HG02759 (cell line): Measurements from ENCODE around the gene TNRC6C.
"Not testable (repeated sequence)": the region's sequence is repeated elsewhere in the genome, so short reads cannot be mapped to it uniquely, and the experiment has no call there.

Source experiments
- ATAC-seq: cut with Tn5 transposase; IDR thresholded peaks from one replicate; pipeline ENCODE4 v1.9.1; 2021; ENCODE audit warnings: mild to moderate bottlenecking, moderate library complexity; ENCODE audit not compliant: unreplicated experiment

Gene TNRC6C

DNA sequence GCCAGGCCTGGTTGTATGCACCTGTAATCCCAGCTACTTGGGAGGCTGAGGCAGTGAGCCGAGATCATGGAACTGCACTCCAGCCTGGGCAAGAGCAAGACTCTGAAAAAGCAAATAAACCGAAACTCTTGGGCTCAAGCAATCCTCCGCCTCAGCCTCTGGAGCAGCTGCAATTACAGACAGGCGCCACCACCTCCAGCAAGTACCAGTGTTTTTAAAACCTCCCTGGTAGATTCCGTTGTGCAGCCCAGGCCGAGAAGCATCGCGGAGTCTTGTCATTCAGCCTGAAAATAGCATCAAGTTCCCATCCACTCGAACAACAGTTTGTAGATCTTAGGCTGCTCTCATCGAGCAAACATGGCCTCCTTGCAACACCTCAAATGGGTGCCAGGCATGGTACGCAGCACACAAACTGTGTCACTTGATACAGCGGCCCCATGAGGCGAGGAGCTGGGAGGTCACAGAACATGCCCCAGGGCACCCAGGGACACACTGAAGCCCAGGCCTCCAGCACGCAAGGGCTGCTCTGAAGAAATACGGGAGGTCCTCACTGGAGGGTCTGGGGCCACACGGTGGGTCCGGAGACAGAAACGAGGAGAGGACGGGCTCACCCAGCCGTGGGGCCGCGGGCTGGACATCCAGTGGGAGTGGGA is 152.0 kb downstream of the TNRC6C start:
- no peak for ATAC-seq

DNA sequence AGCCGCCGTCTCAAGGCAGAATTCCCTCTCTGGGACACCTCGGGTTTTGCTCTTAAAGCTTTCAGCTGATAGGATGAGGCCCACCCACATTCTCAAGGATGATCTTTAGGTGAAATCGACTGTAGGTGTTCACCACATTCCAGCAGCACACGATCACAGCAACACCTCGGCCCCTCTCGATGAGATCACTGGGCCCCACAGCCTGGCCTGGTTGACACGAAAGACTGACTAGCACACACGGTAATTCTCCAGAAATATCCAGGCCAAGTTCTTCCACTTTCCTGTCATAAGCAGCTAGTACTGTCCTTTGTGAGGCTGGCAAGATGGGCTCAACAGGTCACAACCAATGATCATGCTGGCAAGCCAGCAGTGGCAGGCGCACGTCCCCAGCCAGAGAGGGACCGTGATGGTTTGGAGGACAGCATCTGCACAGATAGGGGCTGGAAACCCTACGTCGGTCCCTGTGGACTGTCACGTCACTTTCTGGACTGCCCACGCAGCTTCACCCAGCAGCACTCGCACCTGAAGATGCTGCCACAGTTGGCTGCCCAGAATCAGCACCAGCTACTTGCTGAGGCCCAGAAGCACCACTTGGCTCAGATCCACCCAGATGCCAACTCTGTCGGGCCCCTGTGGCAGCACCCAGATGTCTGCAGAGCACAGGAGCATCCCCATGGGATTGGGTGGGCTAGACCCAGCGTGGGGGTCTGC is 152.7 kb downstream of the TNRC6C start:
- no peak for ATAC-seq

DNA sequence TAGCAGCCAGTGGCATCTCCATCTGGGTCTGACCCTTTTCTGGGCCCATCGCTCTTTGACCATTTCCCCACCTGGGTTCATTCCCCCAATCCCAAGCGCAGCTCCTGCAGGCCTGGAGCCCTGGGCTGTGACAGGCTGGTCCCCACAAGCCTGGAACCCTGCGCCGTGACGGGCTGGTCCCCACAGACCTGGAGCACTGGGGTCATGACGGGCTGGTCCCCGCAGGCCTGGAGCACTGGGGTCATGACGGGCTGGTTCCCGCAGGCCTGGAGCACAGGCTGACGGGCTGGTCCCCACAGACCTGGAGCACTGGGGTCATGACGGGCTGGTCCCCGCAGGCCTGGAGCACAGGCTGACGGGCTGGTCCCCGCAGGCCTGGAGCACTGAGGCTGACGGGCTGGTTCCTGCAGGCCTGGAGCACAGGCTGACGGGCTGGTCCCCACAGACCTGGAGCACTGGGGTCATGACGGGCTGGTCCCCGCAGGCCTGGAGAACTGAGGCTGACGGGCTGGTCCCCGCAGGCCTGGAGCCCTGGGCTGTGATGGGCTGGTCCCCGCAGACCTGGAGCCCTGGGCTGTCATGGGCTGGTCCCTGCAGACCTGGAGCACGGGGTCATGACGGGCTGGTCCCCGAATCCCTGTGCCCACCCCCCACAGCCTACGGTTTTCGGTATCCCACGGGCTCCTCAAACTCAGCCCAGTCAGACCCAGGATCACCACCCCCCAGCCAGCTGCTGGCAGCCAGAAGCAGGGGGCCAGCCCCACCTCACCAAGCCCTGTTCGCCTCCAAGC is 153.4 kb downstream of the TNRC6C start:
- ATAC-seq, result no peak

DNA sequence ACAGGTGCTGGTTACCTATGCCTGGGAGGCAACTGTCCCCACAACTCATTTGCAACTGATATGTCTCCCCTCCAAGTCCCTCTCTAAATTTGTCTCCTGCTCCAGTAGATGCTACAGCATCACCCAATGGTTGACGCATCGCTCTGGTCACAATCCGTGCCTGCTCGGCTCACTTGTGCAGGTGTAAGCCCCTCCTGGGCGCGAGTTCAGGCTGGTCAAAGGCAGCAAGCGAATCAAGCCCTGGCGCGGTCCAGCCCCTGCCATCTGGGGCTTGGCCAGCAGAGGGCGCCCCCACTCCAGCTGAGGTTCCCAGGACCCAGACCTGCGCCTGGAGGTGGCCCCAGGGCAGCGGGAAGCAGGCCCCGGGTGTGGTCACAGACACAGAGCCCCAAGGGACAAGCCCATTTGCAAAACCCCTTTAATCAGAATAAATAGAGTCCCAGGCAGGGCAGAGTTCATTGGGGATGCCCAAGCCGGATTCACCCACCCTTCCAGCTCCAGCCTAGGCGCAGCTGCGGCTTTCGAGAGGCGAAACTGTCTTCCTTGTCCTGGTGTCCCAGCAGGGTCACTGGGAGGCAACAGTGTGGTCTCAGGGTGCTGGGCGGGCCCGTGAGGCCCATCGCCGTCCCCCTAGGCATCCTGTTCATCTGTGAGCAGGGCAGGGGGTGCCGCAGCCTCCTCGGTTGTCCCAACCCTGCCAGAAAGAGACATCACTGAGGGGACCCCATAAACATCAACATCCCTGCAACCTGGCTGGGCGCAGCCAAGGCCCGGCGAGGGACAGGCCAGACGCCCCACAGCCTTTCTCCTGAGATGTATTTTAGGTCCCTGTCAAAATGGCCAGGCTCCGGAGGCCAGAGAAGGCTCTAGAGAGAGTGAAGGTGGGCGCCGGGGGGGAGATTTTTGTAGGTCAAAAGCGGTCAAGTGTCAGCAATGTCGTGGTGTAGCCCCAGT is 154.3 kb downstream of the TNRC6C start:
- ATAC-seq, result peak; percentile 61

DNA sequence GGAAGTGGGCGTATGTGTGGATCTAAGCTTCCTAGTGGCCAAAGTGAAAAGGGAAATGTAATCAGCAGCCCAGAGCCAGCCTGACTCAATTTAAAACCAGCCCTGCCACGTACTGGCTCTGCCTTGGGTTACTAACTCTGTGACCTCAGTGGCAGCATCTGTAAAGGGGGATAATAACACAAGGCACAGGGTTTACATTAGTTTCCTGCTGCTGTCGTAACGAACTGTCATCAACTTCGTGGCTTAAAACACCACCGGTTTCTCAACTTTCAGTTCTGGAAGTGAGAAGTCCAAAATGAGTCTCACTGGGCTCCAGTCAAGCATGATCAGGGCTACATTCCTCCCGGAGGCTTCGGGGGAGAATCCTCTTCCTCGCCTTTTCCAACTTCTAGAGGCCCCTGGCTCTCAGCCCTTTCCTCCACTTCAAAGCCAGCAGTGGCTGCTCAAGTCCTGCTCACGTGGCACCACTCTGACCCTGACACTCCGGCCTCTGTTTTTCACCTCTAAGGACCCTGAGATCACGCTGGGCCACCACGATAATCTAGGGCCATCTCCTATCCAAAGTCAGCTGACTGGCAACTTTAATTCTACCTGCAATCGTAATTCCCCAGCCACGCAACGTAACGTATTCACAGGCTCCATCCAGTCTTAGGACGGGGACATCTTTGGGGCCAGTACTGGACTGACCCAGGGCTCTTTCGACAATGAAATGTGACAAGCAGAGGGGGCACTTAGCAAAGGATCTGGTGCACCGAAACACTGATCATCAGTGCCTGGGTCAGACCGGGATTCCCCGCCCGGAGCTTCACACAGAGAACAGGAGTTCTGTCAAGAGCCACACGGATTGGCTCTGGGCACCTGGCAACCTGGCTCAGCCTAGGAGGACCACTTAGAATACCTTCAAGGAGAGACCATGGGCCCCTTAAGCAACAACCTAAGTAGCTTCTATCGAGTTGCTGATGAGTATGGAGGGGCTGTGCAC is 155.6 kb downstream of the TNRC6C start:
- ATAC-seq, result no peak

DNA sequence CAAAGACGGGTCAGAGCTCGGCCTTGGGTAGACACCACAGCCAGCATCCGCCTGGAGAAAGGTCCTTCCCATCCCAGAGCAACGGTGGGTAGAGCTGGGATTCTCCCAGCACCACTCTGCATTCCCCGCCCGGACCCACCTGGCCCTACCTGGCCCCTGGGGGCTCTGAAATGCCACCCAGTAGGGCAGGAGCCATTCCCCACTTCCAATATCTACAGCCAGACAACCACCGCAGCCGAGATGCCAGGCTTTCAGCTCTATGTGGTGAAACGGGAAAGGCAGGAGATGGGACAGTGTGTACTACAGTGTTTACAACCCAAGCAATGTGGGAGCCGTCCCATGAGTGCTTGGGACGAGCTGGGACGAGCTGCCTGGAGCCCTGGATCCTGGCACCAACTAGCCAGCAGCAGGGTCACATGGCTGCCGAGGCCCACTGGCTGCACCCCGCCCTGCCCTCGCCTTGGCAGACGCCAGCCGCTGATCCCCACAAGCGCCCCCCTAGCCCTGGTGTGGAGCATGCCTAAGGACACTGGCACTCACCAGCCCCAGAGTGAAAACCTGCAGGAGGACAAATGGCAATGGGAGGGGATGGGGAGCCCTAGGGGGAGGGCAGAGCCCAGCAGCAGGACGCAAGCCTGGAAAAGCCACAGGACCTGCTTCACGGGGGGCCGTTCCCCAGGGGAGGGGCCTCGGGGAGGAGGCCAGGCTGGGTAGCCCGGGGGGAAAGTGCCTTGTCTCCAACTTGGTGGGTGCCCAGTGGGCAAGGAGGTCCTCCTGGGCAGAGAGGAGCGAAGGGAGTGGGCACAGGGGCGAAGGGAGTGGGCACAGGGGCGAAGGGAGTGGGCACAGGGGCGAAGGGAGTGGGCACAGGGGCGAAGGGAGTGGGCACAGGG is 156.6 kb downstream of the TNRC6C start:
- no peak for ATAC-seq

DNA sequence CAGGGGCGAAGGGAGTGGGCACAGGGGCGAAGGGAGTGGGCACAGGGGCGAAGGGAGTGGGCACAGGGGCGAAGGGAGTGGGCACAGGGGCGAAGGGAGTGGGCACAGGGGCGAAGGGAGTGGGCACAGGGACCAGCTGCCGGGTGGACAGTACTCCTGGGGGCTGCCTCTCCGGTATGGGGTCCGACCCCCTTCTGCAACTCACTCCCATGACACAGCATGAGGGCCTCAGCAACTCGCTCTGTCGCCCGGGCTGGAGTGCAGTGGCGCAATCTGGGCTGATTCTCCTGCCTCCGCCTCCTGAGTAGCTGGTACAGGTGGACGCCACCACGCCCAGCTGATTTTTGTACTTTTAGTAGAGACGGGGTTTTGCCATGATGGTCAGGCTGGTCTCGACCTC is 157.3 kb downstream of the TNRC6C start:
- ATAC-seq, result not testable (repeated sequence)

DNA sequence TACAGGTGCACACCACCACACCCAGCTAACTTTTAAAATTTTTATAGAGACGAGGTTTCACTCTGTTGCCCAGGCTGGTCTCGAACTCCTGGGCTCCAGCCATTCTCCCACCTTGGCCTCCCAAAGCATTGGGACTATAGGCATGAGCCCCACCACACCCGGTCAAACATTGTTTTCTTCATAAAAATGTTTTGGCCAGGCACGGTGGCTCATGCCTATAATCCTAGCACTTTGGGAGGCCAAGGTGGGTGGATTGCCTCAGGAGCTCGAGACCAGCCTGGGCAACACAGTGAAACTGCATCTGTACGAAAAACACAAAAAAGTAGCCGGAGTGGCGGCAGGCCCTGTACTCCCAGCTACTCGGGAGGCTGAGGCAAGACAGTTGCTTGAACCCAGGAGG is 157.9 kb downstream of the TNRC6C start:
- no peak for ATAC-seq

DNA sequence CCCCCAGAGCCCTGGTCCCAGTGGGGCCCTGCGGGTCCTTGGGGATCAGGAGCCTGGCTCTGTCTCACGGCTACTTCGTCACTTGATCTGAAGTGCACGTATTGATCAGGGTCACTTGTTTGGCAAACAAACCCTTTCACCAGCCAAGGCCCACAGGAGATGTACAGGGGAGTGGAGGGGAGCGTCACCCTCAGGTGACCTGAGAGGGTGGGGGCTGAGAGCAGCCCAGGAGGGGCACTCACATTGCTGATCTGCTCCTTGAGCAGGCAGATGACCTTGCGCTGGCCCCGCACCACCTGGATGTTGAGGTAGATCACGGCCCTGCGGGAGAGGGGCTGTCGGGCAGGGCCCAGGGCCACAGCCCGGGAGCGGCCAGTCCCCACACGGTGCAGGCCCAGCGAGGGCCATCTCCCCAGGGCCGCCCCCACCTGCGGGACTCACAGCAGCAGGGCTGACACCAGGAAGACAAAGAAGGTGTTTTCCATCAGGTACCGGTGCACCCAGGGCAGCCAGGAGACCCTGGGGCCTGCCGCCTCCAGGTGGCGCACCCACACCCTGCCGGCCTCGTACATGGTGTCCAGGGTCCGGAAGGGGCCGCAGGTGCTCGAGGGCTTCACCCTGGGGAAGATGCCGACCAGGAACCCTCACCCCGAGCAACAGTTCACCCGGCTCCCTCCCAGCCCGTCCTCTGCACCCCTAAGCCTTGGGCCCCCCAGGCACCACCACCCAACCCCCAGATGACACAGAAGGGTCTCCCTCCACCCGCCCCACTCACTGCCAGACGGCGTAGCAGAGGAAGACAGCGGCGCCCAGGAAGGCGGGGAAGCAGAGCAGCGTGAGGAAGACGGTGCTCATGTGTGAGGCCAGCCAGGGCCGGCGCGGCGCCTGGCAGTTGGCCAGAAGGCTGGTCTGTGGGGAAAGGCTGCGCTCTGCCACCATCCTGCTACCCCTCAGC is 158.8 kb downstream of the TNRC6C start:
- ATAC-seq, result no peak

DNA sequence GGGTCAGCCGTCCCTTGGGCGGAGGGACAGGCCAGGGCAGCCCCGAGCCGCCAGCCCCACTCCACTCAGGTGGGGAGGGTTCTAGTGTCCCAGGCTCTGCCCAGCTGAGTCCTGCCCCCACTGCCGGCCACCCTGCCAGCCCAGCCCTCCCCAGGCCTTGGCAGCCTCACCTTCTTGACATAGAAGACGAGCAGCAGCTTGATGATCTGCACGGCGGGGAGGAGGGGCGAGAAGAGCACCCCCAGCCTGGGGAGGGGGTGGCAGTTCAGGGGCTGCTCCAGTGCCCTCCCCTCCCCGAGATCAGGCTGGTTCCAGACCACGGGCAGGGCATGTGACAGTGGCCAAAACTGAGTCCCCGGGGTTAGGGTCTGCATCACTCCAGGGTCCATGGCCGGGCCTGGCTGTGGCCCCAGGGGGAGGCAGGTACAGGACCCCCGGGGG is 160.3 kb downstream of the TNRC6C start:
- no peak for ATAC-seq

DNA sequence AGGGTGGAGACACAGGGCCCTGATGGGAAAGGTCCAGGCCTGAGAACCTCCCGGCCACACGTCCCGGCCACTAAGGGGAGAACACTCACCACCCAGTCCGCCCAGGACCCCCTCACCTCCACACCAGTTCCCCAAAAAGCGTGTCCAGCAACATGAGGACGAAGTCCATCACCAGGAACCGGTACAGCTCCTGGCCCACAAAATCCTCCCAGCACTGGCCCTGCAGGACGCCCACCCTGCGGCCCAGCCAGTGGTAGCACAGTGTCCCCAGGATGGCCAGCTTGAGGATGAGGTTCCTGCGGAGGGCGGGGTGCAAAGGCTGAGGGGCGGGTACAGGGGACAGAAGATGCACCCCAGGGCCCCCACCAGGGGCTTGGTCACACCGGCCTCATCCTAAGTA is 162.0 kb downstream of the TNRC6C start:
- no peak for ATAC-seq

DNA sequence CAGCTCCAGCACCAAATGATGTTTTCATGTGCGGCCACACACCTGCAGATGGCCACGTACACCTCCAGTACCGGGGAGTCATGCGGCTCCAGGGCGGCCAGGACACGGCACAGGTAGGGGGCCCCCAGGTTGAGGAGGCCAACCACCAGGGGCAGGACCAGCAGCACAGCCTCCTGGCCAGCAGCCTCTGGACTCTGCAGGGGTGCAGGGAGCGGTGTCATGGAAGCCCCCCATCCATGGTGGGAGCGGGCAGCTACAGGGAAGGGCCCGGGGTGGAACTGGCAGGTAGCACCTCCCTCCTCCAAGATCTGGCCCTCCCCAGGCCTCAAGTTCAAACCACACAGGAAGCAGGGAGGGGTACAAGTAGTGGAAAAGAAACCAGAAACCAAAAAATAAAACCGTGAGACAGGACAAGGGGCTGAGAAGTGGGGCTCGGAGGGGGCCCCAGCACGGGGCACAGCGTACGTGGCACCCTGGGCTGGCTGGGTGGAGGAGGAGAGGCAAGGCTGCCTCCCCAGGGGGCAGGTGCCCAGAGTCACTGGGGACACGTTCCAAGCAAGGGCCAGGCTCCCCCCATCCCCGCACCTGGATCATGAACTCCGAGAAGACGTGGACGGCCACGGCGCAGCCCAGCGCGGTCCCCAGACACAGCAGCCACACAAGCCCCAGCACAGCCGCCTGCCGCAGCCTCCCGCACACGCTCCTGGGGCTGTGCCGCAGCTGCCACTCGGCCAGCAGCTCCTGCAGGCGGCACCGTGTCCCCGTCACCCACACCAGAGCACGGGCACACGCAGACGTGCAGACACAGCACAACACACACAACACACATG is 162.7 kb downstream of the TNRC6C start:
- ATAC-seq, result no peak

DNA sequence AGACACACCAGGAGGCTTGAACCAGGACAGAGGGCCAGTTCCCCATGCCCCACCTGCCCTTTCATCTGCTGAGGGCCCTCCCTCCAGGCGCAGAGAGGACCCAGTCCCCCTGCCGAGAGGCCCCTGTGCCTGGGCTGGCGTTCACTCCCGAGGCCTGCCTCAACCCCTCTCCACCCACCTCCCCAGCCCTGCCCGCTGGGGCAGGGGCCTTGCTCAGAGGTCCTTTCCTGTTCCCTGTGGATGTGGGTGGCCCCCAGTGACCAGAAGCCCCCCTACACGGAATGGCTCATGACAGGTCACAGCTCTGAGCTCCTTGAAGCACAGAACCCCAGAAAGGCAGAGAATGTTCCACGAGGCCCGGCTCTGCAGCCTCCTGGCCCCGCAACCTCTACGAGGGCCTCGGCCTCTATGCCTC is 163.3 kb downstream of the TNRC6C start:
- no peak for ATAC-seq

DNA sequence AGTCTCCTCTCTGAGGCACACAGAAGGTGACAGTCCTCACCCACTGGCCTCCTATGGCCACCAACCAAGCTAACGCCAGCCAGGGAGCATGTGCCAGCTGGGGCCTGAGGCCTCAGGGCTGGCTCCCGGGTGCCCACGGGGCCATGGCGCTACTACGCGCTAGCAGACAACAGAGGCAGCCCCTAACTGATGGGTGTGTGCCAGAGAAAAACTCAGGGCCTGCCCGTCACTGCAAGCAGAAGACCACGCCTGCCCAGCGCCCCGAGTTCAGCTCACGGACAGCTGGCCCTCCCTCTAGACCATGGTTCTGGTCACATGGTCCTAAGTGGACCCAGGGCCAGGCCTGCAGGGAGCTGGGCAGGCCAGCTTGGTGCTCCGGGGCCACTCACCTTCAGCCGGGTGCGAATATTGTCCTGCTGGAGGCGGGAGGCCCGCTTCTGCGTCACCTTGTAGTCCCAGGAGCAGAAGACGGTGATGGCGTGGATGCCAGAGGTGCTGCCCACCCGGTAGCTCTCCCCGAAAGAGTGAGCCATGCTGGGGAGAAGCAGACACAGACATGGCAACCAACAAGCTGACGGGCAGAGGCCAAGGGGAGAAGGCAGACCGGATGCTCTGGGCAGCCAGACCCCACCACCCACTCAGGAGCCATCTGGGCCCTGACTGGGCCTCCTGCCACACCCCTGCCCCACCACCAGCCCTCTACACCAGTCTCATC is 163.9 kb downstream of the TNRC6C start:
- ATAC-seq, result no peak

DNA sequence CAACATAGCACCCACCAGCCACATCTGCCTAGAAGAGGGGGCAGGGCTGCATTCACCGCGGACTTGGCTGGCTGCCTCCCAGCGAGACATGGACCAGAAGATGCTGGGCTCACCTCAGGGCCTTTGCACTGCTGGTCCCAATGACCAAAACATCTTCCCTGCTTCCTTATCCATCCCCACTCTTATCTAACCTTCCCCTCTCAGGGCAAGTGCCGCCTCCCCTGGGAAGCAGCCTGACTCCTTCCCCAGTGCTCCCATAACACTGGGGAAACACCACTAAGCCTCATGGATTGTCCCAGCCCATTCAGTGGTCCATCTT is 164.4 kb downstream of the TNRC6C start:
- ATAC-seq, result no peak

DNA sequence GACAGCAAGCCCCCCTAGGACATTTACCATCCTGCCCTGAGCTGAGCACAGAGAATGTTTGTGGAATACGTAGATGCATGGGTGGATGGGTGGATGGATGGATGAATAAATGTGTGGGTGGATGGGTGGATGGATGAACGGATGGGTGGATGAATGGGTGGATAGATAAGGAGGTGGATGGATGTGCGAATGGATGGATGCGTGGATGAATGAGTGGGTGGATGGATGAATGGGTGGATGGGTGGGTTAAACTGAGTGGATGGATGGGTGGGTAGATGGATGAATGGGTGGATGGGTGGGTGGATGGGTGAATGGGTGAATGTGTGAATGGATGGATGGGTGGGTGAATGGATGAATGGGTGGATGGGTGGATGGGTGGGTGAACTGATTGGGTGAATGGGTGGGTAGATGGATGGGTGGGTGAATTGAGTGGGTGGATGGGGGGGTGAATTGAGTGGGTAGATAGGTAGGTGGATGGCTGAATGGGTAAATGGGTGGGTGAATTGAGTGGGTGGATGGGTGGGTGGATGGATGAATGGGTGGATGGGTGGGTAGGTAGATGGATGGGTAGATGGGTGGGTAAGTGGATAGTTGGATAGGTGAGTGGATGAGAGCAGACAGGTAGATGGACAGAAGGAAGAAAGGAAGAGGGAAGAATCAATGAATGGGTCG is 164.9 kb downstream of the TNRC6C start:
- no peak for ATAC-seq
